HG02938 (cell line): ENCODE data around the gene EFCAB11.
"Not testable (repeated sequence)": the region's sequence is repeated elsewhere in the genome, so short reads cannot be mapped to it uniquely, and the experiment has no call there.

Experiments
- ATAC-seq: cut with Tn5 transposase; IDR thresholded peaks from one replicate; pipeline ENCODE4 v1.9.1; 2021; ENCODE audit warnings: mild to moderate bottlenecking, moderate library complexity; ENCODE audit not compliant: unreplicated experiment

EFCAB11 gene

DNA sequence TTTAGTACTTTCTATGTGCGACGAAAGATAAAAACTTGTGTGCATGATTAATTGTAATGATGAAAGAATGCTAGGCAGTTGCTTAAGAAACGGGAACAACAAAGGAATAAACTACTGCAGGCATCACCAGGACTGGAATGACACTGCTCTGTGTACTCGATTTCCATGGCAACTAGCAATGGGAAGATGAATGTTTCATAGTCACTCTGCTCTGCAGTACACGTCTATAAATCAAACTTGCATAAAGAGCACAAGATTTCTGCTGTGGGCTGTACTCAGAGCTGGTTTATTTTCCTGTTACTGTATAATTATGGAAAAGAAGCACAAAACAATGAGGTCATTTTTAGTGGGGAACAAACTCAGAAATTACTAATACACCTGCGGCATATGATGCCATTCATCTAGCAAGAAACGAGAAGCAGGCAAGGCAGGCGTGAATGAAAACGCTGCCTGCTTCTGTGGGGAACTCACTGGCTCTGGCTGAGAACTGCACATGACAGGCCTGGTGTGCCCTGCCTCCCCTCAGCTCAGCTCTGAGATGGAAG, 41.8 kb downstream of the EFCAB11 start:
- no peak for ATAC-seq

GRCh38 chr14:89912221-89912620, 42.3 kb downstream of the EFCAB11 start:
- ATAC-seq: no peak

GRCh38 chr14:89911010-89911919, 43.3 kb downstream of the EFCAB11 start:
- no peak for ATAC-seq

- ATAC-seq: no peak
These were observed 43.9 kb downstream of the EFCAB11 start for GRCh38 chr14:89910691-89911009.

DNA sequence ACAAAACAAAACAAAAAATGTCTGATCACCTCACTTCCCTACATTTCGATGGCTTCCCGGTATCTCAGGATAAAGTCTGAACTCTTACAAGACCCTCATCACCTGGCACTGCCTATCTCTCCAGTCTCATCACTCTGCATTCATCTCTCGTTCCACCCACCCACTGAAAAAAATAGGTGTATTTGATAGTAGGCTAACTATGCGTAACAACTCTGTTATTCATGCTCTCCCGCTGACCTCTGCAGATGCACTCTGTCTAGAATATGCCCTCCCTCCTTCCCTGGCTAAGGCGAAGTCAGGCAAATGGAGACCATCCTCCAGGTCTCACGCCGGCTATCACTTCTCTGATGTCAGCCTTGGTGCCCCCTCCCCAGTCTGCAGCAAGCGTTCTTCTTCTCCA, 44.9 kb downstream of the EFCAB11 start:
- ATAC-seq: no peak

GRCh38 chr14:89908712-89909450, 45.6 kb downstream of the EFCAB11 start:
- ATAC-seq: no peak

DNA sequence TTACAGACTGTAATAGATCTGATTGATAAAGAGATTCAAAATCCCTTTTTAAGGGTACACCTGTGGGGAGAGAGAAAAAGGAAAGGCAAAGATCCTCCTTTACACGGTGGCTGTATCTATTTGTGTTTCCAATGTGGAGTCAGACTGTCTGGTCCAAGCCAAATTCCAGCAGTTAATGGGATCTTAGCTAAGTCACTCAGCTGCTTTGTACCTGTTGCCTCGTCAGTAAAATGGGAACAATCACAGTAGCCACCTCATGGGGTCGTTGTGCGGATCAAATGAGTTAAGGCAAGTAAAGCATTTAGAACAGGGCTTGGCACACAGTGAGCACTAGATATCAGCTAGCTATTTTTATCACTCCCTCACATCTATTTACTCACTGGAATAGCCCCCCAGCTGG, 46.9 kb downstream of the EFCAB11 start:
- no peak for ATAC-seq

DNA sequence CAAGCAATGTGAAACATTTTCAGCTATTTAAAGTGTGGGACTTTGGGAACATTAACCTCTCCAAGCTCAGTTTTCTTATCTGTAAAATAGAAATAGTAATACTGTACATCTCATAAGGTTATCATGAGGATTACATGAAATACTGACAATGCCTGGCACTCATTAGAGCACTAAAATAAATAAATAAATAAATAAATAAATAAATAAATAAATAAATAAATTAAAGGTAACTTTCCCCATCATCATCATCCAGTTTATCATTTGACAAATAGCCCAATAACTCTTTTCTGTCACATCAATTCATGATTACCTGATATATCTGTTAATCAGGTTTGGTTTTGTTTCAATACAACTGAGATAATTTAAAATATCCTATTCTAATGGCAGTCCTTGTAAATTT, 48.5 kb downstream of the EFCAB11 start:
- ATAC-seq: no peak

DNA sequence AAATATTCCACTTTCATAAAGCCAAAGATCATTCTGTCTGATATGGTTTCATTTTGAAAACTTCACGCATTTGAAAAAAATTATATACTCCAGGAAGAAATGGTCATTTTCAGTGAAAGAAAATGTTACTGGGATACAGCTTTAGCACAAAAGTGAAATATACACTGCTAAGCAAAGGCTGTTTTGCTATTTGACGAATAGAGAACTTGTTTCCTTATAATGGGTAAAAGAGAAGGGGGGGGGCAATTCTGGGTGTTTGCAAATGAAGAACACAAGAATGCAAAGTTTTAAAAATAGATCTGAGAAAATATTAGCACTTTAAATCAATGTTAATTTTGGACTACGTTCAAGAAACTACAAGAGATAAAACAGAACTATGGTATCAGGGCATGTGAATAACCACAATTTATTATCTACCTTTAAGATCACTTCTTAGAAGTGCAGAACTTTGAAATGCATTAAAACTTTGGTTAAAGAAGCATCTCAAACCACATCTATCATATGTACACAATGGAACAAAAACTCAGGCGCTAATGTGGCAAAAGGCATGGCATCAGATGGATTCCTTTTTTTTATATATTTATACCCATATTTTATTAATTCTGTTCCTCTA, 51.1 kb downstream of the EFCAB11 start:
- no peak for ATAC-seq

- ATAC-seq: no peak
These were observed 51.6 kb downstream of the EFCAB11 start for GRCh38 chr14:89902881-89903280.

DNA sequence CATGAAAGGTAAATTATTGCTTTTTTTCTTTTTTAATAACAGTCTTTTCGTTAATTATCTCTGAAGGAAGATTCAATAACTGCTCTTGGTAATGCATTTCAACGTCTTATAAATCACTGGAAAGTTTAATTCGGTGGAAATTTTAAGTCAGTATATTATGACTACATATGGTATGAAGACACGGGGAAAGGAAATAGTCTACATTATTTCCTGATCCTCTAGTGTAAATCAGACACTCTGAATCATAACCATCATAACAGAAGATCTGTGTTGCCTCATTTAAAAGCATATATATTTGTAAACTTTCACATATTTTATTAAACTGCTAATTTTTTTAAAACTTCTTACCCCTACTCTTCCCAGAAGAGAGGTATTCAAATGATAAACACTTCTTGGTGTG, 53.7 kb downstream of the EFCAB11 start:
- ATAC-seq: no peak

GRCh38 chr14:89899917-89900663, 54.4 kb downstream of the EFCAB11 start:
- ATAC-seq: no peak

- no peak for ATAC-seq
These were observed 55.2 kb downstream of the EFCAB11 start for GRCh38 chr14:89899291-89899690.

GRCh38 chr14:89893388-89893787, 61.1 kb downstream of the EFCAB11 start:
- ATAC-seq: not testable (repeated sequence)

DNA sequence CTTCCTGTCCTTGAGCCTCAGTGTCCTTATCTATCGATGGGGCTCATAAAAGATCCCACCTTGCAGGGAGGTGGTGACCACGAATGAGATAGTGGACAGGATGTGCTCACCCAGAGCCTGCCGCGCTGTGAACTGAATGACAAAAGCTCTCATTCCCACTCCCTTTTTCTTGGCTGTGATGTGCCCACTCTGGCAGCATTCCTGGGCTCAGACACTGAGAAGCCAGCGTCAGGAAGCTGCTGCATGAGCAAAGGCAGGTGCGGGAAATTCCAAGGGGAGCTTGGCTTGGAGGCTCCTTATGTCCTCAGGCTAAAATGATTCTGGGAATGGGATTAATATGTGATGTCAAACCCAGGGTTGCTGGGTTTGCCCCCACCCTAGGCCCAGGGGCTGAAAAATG, 61.6 kb downstream of the EFCAB11 start:
- ATAC-seq: no peak

GRCh38 chr14:89891721-89892120, 62.8 kb downstream of the EFCAB11 start:
- not testable (repeated sequence) for ATAC-seq

DNA sequence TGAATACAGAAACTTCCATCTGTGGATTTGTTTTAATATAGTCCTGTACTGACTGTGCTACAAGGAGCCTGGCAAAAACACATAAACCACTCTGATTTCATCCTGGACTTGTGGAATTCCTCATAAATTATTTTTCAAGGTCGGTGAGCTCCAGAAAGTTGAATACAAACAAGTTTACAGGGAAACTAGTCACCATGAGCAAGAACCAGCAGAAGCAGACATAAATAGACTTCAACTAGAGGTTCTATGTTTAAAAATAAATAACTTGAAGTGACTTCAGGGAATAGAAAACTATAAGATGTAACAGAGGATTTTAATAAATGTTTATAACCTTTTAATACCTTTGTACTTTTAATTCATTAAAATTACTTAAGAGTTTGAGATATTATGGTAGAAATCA, 63.5 kb downstream of the EFCAB11 start:
- ATAC-seq: no peak

- ATAC-seq: no peak
These were observed 63.9 kb downstream of the EFCAB11 start for GRCh38 chr14:89890589-89890988.

GRCh38 chr14:89889626-89890025, 64.9 kb downstream of the EFCAB11 start:
- ATAC-seq: no peak

- no peak for ATAC-seq
These were observed 69.8 kb downstream of the EFCAB11 start for GRCh38 chr14:89884761-89885160.

DNA sequence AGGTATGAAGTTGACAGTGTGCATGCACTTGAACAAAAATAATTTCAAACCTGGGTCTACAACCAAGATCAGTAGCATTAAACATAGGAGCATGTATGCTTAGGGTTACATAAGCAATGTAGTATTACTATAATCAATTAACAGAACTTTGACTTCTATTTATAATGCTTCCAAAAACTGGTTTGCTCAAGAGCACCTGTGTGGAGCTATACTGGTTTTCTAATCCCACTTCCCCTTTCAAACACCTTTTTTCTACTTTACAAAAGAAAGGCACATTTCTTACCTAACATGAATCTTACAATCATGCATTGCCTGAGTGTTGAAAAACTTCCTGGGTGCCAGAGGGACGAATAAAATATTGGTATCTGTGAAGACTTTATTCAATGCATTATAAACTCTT, 72.7 kb downstream of the EFCAB11 start:
- no peak for ATAC-seq
